Measurements from ENCODE around the gene ERGIC1.
"Not testable (repeated sequence)": the region's sequence is repeated elsewhere in the genome, so short reads cannot be mapped to it uniquely, and the experiment has no call there.

Gene ERGIC1, protein sequence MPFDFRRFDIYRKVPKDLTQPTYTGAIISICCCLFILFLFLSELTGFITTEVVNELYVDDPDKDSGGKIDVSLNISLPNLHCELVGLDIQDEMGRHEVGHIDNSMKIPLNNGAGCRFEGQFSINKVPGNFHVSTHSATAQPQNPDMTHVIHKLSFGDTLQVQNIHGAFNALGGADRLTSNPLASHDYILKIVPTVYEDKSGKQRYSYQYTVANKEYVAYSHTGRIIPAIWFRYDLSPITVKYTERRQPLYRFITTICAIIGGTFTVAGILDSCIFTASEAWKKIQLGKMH

DNA sequence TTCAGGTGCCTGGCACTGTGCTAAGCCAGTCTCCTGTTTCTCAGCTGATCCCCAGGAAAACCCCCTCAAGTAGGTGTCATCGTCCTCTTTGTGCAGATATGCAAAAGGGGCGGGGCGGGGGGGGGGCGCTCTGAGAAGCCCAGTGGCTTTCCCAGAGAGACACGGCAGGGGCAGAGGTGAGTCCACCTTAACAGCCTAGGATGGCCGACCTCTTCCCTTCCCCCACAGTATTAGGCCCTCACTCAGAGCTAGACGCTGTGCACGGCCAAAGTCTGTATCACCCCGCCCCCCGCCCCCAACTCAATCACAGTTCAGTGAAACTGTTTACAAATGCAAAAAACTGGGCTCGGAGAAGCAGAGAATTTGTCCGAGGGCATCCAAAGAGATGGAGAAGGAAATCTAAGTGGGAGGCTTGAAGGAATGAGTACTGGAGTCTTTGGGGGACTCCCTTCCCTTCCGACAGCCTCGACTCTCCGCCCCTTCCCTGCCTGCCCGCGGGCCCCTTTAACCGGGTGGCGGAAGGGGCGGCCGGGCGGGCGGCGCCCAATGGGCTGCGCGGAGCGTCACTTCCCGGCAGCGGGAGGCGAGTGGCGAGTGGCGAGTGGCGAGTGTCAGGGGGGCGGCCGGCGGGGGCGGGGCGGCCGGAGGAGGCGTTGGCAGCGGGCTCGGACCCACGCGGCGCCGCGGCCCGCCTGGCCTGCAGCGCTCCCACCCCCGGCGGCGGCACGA lies at the start of gene ERGIC1:
TSS of gene ERGIC1 (plus strand) at position 566 of the 729 bp plus-strand sequence. CDS start at position 729, 163 bp downstream.
- DNase-seq: peak in 55 of 56 donors; percentile 22 to 90 (median 73)

- DNase-seq: no peak
Observed at GRCh38 chr5:172785429-172786088, 48.5 kb upstream of the ERGIC1 start.

GRCh38 chr5:172786736-172787462 lies 47.2 kb upstream of the ERGIC1 start:
- DNase-seq: no peak

DNA sequence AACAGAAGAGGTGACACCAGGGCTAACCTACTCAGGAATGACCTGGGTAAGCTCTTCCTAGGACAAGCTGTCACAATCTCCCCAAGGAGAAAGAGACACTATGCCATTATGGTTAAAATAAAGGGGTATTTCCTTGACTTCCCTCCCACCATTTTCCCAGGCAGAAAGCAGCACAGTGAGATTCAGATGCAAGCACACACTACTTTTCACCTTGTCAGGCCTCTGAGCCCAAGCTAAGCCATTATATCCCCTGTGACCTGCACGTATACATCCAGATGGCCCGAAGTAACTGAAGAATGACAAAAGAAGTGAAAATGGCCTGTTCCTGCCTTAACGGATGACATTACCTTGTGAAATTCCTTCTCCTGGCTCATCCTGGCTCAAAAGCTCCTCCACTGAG lies 46.5 kb upstream of the ERGIC1 start:
- DNase-seq: not testable (repeated sequence)

- DNase-seq: peak in 3 of 56 donors; percentile 28 to 30 (median 29)
Observed at GRCh38 chr5:172788771-172789686, 45.0 kb upstream of the ERGIC1 start.

GRCh38 chr5:172789687-172790495 lies 44.2 kb upstream of the ERGIC1 start:
- DNase-seq: peak in 23 of 56 donors; percentile 17 to 87 (median 42)

GRCh38 chr5:172790496-172790889 lies 43.6 kb upstream of the ERGIC1 start:
- no peak for DNase-seq

- DNase-seq: no peak
Observed at GRCh38 chr5:172791286-172791685, 42.8 kb upstream of the ERGIC1 start.

GRCh38 chr5:172791726-172792445 lies 42.2 kb upstream of the ERGIC1 start:
- no peak for DNase-seq

DNA sequence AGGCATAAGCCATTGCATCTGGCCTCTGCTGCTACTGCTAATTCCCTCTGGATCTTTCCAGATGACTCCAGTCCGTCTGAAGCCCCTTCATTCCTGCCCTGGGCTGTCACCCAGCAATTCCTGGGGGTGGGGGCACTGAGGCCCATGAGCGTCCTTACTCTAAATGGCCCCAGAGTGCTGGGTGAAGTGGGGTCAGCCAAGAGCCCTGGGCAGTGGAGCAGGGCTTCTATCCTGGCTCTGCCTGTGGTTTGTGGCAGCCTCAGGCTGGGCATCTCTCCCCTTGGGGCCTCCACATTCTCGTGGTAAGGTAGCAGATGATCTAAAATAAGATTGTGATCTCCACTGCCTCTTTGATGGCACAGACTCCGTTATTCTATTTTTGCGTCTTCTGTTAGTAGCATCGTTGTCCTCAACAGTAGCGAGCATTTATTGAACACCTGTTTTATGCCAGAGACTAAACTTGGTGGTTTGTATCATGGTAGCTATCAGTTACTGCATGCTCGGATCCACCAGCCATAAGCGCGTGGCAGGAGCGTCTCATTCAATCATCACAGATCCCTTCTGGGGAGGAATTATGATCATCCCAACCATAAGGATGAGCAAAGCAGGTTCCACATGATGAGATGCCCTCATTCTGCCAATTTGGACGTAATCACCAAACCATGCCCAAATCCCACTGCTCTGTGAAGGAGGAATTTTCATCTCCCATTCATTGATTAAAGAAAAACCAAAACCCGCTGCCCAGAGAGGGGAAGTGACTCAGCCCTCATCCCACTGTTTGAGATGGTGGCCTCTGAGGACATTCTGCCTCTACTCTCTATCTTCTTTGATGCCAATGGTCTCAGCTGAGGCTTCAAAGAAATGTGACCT lies 41.1 kb upstream of the ERGIC1 start:
- no peak for DNase-seq

DNA sequence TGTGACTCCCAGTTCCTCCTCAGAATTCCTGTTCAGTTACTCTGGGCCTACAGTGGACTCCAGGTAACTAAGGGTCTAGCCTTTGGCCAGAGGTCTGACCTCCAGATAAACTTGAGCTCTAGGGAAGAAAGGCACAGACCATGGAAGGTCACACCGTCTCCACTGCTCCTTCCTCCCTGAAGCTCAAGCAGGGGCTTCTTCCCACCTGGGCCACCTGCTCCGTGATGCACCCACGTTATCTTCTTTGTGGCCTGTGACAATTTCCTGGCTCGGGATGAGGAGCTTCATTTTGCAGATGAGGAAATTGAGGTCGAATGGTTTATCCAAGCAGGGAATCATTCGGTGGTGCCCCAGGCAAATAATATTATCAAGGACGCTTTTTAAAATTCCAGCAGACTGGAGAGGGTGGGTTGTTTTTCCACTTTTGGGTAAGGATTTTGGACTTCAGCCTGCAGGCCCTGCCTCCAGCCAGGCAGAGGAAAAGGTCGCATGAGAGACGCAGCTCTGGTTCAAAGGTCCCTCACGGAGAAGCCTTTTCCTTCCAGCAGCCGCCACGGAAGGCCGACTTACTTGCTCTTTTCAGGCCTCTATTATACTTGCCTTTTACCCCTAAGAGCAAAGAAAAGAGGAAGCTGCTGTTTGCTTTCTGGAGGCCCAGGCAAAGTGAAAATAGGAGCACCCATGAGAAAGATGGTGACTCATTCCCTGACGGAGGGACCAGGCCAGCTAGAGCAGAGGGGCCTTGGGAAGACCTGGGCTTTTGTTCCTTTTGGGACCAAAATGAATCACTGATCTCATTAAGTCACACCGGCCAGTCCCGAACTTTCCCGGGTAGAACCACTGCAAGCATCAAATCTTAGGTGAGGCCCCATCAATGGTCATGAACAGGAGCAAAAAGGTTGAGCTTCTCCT lies 40.2 kb upstream of the ERGIC1 start:
- no peak for DNase-seq

DNA sequence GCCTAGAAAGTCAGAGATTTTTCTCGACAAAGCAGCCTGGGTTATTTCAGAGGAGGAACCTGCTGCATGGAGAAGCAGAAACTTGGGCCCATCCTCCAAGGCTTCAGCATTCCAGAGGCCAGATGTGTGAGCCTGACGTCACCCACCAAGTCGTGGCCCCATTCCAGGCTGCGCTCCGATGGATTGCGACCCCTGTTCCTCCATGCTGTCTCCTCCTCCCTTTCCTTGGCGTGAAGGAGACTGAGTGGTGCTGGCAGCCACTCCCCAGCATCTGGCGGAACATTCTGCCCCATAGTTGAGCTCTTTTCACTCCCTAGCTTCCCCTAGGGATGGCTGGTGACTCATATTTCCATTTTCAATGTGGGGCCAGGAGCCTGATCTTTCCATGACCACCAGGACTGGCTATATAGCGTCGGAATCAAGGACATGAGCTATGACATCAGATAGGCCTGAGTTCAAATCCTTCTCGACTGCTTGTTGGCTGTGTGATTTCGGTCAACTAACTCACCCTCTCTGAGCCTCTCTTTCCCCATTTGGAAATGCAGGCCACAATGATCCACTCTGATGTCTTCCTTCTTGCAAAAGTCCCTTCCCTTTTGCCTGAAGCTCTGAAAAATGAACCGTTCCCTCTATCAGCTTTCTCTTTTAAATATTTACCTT lies 38.6 kb upstream of the ERGIC1 start:
- peak in 3 of 56 donors; percentile 16 to 38 (median 23) for DNase-seq

DNA sequence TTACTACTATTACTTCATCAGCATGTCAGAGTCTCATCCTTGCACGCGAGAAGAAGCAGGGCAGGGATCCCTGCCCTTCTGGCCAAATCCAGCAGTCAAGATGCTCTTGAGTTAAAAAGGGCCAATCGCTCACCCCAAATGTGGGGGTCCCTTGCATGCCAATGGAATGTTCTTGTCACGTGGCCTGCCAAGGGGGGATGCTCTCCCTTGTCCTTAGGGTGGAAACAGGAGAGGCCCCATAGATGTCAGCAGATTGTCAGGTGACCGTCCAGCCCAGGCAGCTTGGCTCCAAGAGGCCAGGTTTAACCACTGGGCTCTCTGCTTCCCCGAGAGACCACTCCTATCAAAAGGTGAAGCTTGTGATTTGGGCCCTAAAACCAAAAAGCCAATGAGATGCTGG lies 37.7 kb upstream of the ERGIC1 start:
- DNase-seq: no peak

GRCh38 chr5:172797771-172798191 lies 36.3 kb upstream of the ERGIC1 start:
- DNase-seq: no peak

DNA sequence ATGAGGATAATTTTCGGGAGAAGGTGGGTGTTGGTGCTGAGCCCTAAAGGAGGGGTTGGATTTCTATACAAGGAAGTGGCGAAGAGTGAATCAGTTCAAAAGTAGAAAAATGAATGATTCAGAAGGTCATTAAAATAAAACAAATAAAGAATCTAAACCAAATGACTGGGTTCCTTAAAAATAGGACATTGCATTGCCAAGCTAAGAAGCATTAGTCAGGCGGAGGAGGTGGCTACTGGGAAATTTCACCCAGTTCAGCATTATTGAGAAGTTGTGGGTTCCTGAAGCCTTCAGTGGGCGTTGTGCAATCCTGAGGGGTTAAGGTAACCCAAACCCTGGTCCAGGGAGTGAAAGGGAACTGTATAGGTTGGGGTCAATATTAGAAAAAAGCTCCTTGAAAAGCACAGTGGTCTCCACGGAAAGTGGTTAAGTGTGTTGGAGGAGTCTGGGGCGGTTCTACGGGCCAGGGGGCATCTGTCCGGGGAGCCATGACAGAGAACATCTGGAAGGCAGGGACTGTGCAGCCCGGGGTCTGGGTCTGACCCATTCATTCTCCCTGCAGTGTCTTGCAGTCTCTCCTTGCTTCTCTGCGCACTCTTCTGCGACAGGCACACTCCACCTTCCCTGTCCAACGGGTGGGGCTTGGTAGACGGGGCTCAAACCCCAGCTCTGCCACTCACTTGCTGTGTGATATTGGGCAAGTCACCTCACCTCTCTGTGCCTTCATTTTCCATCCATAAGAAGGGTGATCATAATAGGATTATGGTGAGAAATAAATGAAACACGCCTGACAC lies 35.4 kb upstream of the ERGIC1 start:
- DNase-seq: peak in 4 of 56 donors; percentile 14 to 23 (median 17)

All from amygdala (tissue), 56 donors.